HepG2 (cell line): Measurements from ENCODE around the gene MAN2A2. TPM values are rescaled to one million over a fixed set of nuclear protein-coding genes. Genes with fewer than 3 reads are reported as not detected.
A peak's percentile ranks its signal among the peaks of the same experiment; 100 is the strongest.

Experiments used
- CHD2 ChIP-seq: IDR thresholded peaks from 2 replicates; pipeline ENCODE4 v1.6.1; 2011; ENCODE audit warnings: low read depth, low read length, improper control_type of control experiment
- GATAD2A ChIP-seq: IDR thresholded peaks from 2 replicates; pipeline ENCODE4 v1.6.1; 2016
- GPN1 ChIP-seq: sonication (generic); formaldehyde crosslinking; IDR thresholded peaks from 2 replicates; pipeline ENCODE4 v1.5.1; 2020; ENCODE audit warnings: missing genetic modification reagents, borderline replicate concordance
- HCFC1 ChIP-seq: fragments of 150-350 bp; IDR thresholded peaks from 2 replicates; pipeline ENCODE4 v1.6.1; 2014; ENCODE audit warnings: low read depth, low read length
- HNRNPK ChIP-seq: fragments of 200-400 bp; formaldehyde crosslinking; IDR thresholded peaks from 2 replicates; pipeline ENCODE4 v1.6.1; 2018; ENCODE audit warnings: low read length, low read depth, moderate library complexity, mild to moderate bottlenecking; ENCODE audit not compliant: poor library complexity, severe bottlenecking
- ONECUT2 ChIP-seq: sonication (generic); formaldehyde crosslinking; IDR thresholded peaks from 2 replicates; pipeline ENCODE4 v1.4.0; 2020; ENCODE audit warnings: missing genetic modification reagents
- RBM22 ChIP-seq: fragments of 200-400 bp; formaldehyde crosslinking; optimal IDR thresholded peaks from 2 replicates; pipeline ENCODE3; 2017; ENCODE audit warnings: mild to moderate bottlenecking, low read length, moderate library complexity
- RFXAP ChIP-seq: sonication (generic); formaldehyde crosslinking; IDR thresholded peaks from 2 replicates; pipeline ENCODE4 v1.4.0; 2020; ENCODE audit warnings: missing genetic modification reagents, borderline replicate concordance
- SNRNP70 ChIP-seq: fragments of 200-400 bp; formaldehyde crosslinking; IDR thresholded peaks from 2 replicates; pipeline ENCODE4 v1.6.1; 2017; ENCODE audit warnings: mild to moderate bottlenecking, low read depth, low read length, moderate library complexity
- ZBTB21 ChIP-seq: sonication (generic); formaldehyde crosslinking; IDR thresholded peaks from 2 replicates; pipeline ENCODE4 v1.4.0; 2020; ENCODE audit warnings: missing genetic modification reagents
- ZBTB3 ChIP-seq: sonication (generic); formaldehyde crosslinking; IDR thresholded peaks from 2 replicates; pipeline ENCODE4 v1.4.0; 2020; ENCODE audit warnings: low read depth, mild to moderate bottlenecking, moderate library complexity, missing genetic modification reagents, borderline replicate concordance
- ZFP37 ChIP-seq: sonication (generic); formaldehyde crosslinking; IDR thresholded peaks from 2 replicates; pipeline ENCODE4 v1.4.0; 2020; ENCODE audit warnings: missing genetic modification reagents, borderline replicate concordance
- ZNF10 ChIP-seq: sonication (generic); formaldehyde crosslinking; IDR thresholded peaks from 2 replicates; pipeline ENCODE4 v1.4.0; 2020; ENCODE audit warnings: mild to moderate bottlenecking, low read depth, missing genetic modification reagents, borderline replicate concordance
- ZNF607 ChIP-seq: sonication (generic); formaldehyde crosslinking; IDR thresholded peaks from 2 replicates; pipeline ENCODE4 v1.5.1; 2020; ENCODE audit warnings: missing genetic modification reagents, mild to moderate bottlenecking, borderline replicate concordance
- ZNF678 ChIP-seq: sonication (generic); formaldehyde crosslinking; IDR thresholded peaks from 2 replicates; pipeline ENCODE4 v1.4.0; 2020; ENCODE audit warnings: mild to moderate bottlenecking, missing genetic modification reagents
- ZNF772 ChIP-seq: sonication (generic); formaldehyde crosslinking; IDR thresholded peaks from 2 replicates; pipeline ENCODE4 v1.5.0; 2020; ENCODE audit warnings: mild to moderate bottlenecking, missing genetic modification reagents
- ZNF850 ChIP-seq: sonication (generic); formaldehyde crosslinking; conservative IDR thresholded peaks from 2 replicates; pipeline ENCODE4 v1.9.0; 2021; ENCODE audit warnings: mild to moderate bottlenecking, missing genetic modification reagents
- polyA plus RNA-seq, 8 experiments: library from polyadenylated mRNA; depleted of rRNA in 3 of 8; stranded (reverse) in 7 of 8; unstranded in 1 of 8; fragments of >200 nt; fragmentation: Illumina TruSeq in 4 of 8; extraction: Trizol in 4 of 8; gene quantifications; 2 replicates each; pipeline versions ENCODE4 v1.2.1 to v1.2.3, GENCODE V29; 2011 to 2016; ENCODE audit warnings: low read depth in 4 of 8, missing spikeins in 1 of 8, mixed read lengths in 1 of 8; ENCODE audit not compliant: insufficient read depth in 1 of 8
- total RNA-seq, 5 experiments: library from RNA; depleted of rRNA; stranded (reverse); fragments of >200 nt; fragmentation: Illumina TruSeq; extraction: Trizol; gene quantifications; 2 replicates each; pipeline ENCODE4 v1.2.3, GENCODE V29; 2016; ENCODE audit warnings: low read depth in 1 of 5
- TF ChIP-seq, protein P1 (sequence below): sonication (generic); formaldehyde crosslinking; IDR thresholded peaks from 2 replicates; pipeline ENCODE4 v1.4.0; 2020; ENCODE audit warnings: missing genetic modification reagents
- TF ChIP-seq, protein P2 (sequence below): sonication (generic); formaldehyde crosslinking; IDR thresholded peaks from 2 replicates; pipeline ENCODE4 v1.9.0; 2021; ENCODE audit warnings: missing genetic modification reagents, mild to moderate bottlenecking, borderline replicate concordance
- TF ChIP-seq, protein P3 (sequence below): IDR thresholded peaks from 2 replicates; pipeline ENCODE4 v1.6.1; 2016; ENCODE audit warnings: missing biosample characterization, missing genetic modification reagents, low read depth
- TF ChIP-seq, protein P4 (sequence below), 2 experiments: sonication (generic) in 1 of 2; formaldehyde crosslinking in 1 of 2; IDR thresholded peaks; 2 replicates each; pipeline versions ENCODE4 v1.5.1 to v1.6.1; 2011 to 2020; ENCODE audit warnings: borderline replicate concordance in 1 of 2, low read depth in 1 of 2, low read length in 1 of 2, mild to moderate bottlenecking in 1 of 2, missing genetic modification reagents in 1 of 2, moderate library complexity in 1 of 2
- TF ChIP-seq, protein P5 (sequence below), 2 experiments: fragments of 450-650 bp in 1 of 2; sonication (generic) in 1 of 2; formaldehyde crosslinking; IDR thresholded peaks; 2 replicates each; pipeline versions ENCODE4 v1.5.0 to v1.8.0; 2020 to 2022; ENCODE audit warnings: mild to moderate bottlenecking in 1 of 2, missing genetic modification reagents in 1 of 2

MAN2A2 gene
- total and polyA plus RNA-seq, 2 of the 13 experiments (the other 11 are each of a cell fraction or from before 2014, with no cell fraction given), result 17.5 to 51.5 TPM

DNA sequence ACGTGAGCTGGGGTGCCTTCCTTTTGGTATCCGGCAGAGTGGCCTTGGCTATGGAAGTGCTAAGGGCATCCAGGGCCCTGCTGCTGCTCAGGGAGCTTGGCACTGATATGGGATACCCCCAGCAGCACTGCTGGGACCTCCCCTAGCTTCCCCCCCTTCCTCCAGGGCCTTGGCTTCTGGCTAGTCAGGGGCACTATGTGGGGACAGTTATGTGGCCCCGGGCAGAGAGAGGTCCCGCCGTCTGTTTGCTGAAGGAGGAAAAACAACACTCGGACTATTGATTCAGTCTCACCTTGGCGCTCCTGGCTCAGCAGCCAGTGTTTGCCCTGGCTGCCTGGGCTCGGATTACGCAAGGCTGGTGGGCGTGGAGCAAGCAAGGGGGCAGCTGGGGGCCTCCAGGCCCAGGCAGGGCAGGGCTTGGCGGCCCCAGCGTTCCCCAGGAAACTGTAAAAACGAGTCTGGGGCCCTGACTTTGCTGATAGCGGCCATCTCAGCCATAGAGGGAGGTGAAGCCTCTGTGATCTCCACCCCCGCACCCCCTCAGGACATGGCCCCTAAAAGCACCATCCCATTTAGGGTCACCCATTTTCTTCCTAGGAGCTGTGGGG is 29.0 kb upstream of the MAN2A2 start (continued):
- TF ChIP-seq ZNF10 (no peak), ZNF850 (no peak), HCFC1 (no peak), ZNF772 (peak; percentile 72), ZNF607 (CRISPR knock-in tag) (no peak), GPN1 (CRISPR knock-in tag) (no peak), ZBTB3 (CRISPR knock-in tag) (peak; percentile 92; the same call in 1 of the 2 replicates), ZFP37 (0 out of 2 replicates have a peak, but pooled peaks have one; percentile 26), ONECUT2 (CRISPR knock-in tag) (peak; percentile 98), HNRNPK (no peak), RFXAP (CRISPR knock-in tag) (peak; percentile 82; the same call in 1 of the 2 replicates), GATAD2A (CRISPR knock-in tag) (peak; percentile 98), ZBTB21 (CRISPR knock-in tag) (0 out of 2 replicates have a peak, but pooled peaks have one; percentile 52), RBM22 (peak; percentile 15), CHD2 (no peak), SNRNP70 (no peak), ZNF678 (peak; percentile 93)
- TF ChIP-seq, protein P1, sequence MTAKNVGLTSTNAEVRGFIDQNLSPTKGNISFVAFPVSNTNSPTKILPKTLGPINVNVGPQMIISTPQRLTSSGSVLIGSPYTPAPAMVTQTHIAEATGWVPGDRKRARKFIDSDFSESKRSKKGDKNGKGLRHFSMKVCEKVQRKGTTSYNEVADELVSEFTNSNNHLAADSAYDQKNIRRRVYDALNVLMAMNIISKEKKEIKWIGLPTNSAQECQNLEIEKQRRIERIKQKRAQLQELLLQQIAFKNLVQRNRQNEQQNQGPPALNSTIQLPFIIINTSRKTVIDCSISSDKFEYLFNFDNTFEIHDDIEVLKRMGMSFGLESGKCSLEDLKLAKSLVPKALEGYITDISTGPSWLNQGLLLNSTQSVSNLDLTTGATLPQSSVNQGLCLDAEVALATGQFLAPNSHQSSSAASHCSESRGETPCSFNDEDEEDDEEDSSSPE, result peak; percentile 80; the same call in 1 of the 2 replicates
- TF ChIP-seq, protein P2, sequence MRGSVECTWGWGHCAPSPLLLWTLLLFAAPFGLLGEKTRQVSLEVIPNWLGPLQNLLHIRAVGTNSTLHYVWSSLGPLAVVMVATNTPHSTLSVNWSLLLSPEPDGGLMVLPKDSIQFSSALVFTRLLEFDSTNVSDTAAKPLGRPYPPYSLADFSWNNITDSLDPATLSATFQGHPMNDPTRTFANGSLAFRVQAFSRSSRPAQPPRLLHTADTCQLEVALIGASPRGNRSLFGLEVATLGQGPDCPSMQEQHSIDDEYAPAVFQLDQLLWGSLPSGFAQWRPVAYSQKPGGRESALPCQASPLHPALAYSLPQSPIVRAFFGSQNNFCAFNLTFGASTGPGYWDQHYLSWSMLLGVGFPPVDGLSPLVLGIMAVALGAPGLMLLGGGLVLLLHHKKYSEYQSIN (CRISPR knock-in tag), result no peak
- TF ChIP-seq, protein P3, sequence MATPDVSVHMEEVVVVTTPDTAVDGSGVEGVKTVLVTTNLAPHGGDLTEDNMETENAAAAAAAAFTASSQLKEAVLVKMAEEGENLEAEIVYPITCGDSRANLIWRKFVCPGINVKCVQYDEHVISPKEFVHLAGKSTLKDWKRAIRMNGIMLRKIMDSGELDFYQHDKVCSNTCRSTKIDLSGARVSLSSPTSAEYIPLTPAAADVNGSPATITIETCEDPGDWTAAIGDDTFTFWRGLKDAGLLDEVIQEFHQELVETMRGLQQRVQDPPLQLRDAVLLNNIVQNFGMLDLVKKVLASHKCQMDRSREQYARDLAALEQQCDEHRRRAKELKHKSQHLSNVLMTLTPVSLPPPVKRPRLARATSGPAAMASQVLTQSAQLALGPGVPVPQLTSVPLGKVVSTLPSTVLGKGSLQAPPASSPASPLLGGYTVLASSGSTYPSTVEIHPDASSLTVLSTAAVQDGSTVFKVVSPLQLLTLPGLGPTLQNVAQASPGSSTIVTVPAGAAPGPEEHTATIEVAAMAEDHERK (CRISPR knock-in tag), result 0 out of 2 replicates have a peak, but pooled peaks have one; percentile 16
- TF ChIP-seq, protein P4, sequence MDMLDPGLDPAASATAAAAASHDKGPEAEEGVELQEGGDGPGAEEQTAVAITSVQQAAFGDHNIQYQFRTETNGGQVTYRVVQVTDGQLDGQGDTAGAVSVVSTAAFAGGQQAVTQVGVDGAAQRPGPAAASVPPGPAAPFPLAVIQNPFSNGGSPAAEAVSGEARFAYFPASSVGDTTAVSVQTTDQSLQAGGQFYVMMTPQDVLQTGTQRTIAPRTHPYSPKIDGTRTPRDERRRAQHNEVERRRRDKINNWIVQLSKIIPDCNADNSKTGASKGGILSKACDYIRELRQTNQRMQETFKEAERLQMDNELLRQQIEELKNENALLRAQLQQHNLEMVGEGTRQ (IDR thresholded peaks at IDR 0.05; ENCODE audit: low read depth, low read length), result no peak
- TF ChIP-seq, protein P4 (CRISPR knock-in tag; IDR thresholded peaks at IDR 0.05; ENCODE audit: borderline replicate concordance), result no peak
- TF ChIP-seq, protein P5, sequence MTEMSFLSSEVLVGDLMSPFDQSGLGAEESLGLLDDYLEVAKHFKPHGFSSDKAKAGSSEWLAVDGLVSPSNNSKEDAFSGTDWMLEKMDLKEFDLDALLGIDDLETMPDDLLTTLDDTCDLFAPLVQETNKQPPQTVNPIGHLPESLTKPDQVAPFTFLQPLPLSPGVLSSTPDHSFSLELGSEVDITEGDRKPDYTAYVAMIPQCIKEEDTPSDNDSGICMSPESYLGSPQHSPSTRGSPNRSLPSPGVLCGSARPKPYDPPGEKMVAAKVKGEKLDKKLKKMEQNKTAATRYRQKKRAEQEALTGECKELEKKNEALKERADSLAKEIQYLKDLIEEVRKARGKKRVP (CRISPR knock-in tag; IDR thresholded peaks at IDR 0.05), result peak in 1 of 2 experiments; percentile 94; a peak in 2 of 4 replicates
